Measurements from ENCODE around the gene TAAR5.
"Not testable (repeated sequence)": the region's sequence is repeated elsewhere in the genome, so short reads cannot be mapped to it uniquely, and the experiment has no call there.

The TAAR5 gene, protein sequence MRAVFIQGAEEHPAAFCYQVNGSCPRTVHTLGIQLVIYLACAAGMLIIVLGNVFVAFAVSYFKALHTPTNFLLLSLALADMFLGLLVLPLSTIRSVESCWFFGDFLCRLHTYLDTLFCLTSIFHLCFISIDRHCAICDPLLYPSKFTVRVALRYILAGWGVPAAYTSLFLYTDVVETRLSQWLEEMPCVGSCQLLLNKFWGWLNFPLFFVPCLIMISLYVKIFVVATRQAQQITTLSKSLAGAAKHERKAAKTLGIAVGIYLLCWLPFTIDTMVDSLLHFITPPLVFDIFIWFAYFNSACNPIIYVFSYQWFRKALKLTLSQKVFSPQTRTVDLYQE

DNA sequence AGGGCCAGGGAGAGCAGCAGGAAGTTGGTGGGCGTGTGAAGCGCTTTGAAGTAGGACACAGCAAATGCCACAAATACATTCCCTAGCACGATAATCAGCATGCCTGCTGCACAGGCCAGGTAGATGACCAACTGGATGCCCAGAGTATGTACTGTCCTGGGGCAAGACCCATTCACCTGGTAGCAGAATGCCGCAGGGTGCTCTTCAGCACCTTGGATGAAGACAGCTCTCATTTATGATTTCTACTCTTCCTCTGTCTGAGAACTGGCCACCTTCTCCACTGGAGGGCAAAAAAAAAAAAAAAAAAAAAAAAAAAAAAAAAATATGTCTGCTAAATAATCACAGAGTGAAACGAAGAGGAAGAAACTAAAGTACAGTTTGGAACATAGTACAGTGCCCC is at the start of gene TAAR5:
TSS of gene TAAR5 (minus strand) at position 288 of the 400 bp plus-strand sequence. CDS start at position 233, 55 bp downstream.
- Histone ChIP-seq H2AFZ (no peak within 1 kb of the TSS), H3K36me3 (ENCODE audit: control insufficient read depth, insufficient read depth, low read length) (no peaks in the 10 kb centered on the region), H3K9me3 (ENCODE audit: control insufficient read depth, low read length) (no peaks in the 10 kb centered on the region), H3K27ac (no peak within 1 kb of the TSS), H3K4me2 (ENCODE audit: low read length) (no peak within 1 kb of the TSS), H3K9ac (no peak within 1 kb of the TSS), H3K27me3 (ENCODE audit: control insufficient read depth, insufficient read depth, low read length) (no peaks in the 10 kb centered on the region), H3K79me2 (no peaks in the 10 kb centered on the region), H3K4me1 (no peaks in the 10 kb centered on the region), H3K4me3 (ENCODE audit: low read depth, low read length) (no peak within 1 kb of the TSS)
- TF ChIP-seq, protein P1, sequence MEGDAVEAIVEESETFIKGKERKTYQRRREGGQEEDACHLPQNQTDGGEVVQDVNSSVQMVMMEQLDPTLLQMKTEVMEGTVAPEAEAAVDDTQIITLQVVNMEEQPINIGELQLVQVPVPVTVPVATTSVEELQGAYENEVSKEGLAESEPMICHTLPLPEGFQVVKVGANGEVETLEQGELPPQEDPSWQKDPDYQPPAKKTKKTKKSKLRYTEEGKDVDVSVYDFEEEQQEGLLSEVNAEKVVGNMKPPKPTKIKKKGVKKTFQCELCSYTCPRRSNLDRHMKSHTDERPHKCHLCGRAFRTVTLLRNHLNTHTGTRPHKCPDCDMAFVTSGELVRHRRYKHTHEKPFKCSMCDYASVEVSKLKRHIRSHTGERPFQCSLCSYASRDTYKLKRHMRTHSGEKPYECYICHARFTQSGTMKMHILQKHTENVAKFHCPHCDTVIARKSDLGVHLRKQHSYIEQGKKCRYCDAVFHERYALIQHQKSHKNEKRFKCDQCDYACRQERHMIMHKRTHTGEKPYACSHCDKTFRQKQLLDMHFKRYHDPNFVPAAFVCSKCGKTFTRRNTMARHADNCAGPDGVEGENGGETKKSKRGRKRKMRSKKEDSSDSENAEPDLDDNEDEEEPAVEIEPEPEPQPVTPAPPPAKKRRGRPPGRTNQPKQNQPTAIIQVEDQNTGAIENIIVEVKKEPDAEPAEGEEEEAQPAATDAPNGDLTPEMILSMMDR (IDR thresholded peaks at IDR 0.05), result no peak

DNA sequence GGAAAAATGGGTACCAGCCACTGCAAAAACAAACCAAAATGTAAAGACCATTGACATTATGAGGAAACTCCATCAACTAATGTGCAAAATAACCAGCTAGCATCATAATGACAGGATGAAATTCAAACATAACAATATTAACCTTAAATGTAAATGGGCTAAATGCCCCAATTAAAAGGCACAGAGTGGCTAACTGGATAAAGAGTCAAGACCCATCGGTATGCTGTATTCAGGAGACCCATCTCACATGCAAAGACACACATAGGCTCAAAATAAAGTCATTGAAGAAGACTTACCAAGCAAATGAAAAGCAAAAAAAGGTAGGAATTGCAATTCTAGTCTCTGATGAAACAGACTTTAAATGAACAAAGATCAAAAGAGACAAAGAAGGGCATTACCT is 47.6 kb upstream of the TAAR5 start:
- not testable (repeated sequence) for H3K79me2 ChIP-seq; H3K4me1 ChIP-seq; H3K9ac ChIP-seq; H2AFZ ChIP-seq; H3K27ac ChIP-seq; H3K27me3 ChIP-seq (ENCODE audit: control insufficient read depth, insufficient read depth, low read length); H3K36me3 ChIP-seq (ENCODE audit: control insufficient read depth, insufficient read depth, low read length); H3K4me3 ChIP-seq (ENCODE audit: low read depth, low read length); H3K4me2 ChIP-seq (ENCODE audit: low read length); H3K9me3 ChIP-seq (ENCODE audit: control insufficient read depth, low read length)

DNA sequence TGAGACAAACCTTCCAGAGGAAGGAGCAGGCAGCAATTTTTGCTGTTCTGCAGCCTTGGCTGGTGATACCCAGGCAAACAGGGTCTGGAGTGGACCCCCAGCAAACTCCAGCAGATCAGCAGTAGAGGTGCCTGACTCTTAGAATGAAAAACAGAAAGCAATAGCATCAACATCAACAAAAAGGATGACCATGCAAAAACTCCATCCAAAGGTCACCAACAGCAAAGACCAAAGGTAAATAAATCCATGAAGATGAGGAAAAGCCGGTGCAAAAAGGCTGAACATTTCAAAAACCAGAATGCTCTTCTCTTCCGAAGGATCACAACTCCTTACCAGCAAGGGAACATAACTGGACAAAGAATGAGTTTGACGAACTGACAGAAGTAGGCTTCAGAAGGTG is 46.4 kb upstream of the TAAR5 start:
- H3K79me2 ChIP-seq; H3K27me3 ChIP-seq (ENCODE audit: control insufficient read depth, insufficient read depth, low read length): not testable (repeated sequence)

DNA sequence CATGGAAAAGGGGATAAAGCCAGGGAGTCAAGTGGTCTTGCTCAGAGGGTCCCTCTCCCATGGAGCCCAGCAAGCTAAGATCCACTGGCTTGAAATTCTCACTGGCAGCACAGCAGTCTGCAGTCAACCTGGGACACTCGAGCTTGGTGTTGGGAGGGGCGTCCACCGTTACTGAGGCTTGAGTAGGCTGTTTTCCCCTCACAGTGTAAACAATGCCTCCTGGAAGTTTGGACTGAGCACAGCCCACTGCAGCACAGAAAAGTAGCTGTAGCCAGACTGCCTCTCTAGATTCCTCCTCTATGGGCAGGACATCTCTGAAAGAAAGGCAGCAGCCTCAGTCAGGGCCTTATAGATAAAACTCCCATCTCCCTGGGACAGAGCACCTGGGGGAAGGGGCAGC is 45.7 kb upstream of the TAAR5 start:
- H3K27ac ChIP-seq; H3K4me2 ChIP-seq (ENCODE audit: low read length); H3K79me2 ChIP-seq; H3K4me3 ChIP-seq (ENCODE audit: low read depth, low read length); H3K36me3 ChIP-seq (ENCODE audit: control insufficient read depth, insufficient read depth, low read length); H3K9me3 ChIP-seq (ENCODE audit: control insufficient read depth, low read length); H3K27me3 ChIP-seq (ENCODE audit: control insufficient read depth, insufficient read depth, low read length); H2AFZ ChIP-seq; H3K4me1 ChIP-seq; H3K9ac ChIP-seq: not testable (repeated sequence)

More for the DNA sequence above, 46.4 kb upstream of the TAAR5 start:
- not testable (repeated sequence) for H3K4me1 ChIP-seq; H3K4me2 ChIP-seq (ENCODE audit: low read length); H3K4me3 ChIP-seq (ENCODE audit: low read depth, low read length); H3K9ac ChIP-seq; H3K9me3 ChIP-seq (ENCODE audit: control insufficient read depth, low read length); H2AFZ ChIP-seq; H3K27ac ChIP-seq; H3K36me3 ChIP-seq (ENCODE audit: control insufficient read depth, insufficient read depth, low read length)

DNA sequence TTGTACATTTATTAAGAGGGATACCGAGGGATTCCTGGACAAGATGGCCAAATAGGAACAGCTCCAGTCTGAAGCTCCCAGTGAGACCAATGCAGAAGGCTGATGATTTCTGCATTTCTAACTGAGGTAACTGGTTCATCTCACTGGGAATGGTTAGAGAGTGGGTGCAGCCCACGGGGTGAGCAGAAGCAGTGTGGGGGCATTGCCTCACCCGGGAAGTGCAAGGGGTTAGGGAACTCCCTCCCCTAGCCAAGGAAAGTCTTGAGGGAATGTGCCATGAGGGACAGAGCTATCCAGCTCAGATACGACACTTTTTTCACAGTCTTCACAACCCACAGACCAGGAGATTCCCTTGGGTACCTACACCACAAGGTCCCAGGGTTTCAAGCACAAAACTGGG is 45.3 kb upstream of the TAAR5 start:
- no peaks in the 10 kb centered on the region for H3K36me3 ChIP-seq (ENCODE audit: control insufficient read depth, insufficient read depth, low read length)
- H3K9ac ChIP-seq, result no peak overlapping the region
- TF ChIP-seq, protein P1 (IDR thresholded peaks at IDR 0.05), result no peak
- no peak overlapping the region for H3K27ac ChIP-seq
- H3K9me3 ChIP-seq (ENCODE audit: control insufficient read depth, low read length), result no peaks in the 10 kb centered on the region
- no peak overlapping the region for H2AFZ ChIP-seq
- H3K4me3 ChIP-seq (ENCODE audit: low read depth, low read length), result no peak overlapping the region
- no peak overlapping the region for H3K4me2 ChIP-seq (ENCODE audit: low read length)
- no peaks in the 10 kb centered on the region for H3K27me3 ChIP-seq (ENCODE audit: control insufficient read depth, insufficient read depth, low read length)
- H3K4me1 ChIP-seq, result no peaks in the 10 kb centered on the region
- H3K79me2 ChIP-seq, result no peaks in the 10 kb centered on the region

DNA sequence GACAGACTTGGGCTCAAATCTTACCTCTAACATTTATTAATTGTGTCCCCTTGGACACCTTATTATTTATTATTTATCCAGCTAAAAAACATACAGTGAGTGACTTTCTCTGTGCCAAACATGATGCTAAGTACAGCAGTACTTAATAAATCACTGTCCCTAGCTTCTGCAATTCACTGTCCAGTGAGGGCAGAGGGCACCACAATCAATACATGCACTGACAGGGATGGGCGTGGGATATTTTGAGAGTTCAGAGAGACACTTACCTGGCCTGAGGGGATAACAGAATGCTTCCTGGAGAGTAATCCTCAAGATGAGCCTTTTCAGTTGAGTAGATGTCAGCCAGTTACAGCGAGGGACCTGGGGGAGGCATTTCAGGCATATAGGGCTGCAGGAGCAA is 43.8 kb upstream of the TAAR5 start:
- Histone ChIP-seq H3K79me2 (no peaks in the 10 kb centered on the region), H3K27ac (no peak overlapping the region), H3K4me2 (ENCODE audit: low read length) (no peak overlapping the region), H3K4me3 (ENCODE audit: low read depth, low read length) (no peak overlapping the region), H3K9me3 (ENCODE audit: control insufficient read depth, low read length) (no peaks in the 10 kb centered on the region), H3K9ac (no peak overlapping the region), H3K27me3 (ENCODE audit: control insufficient read depth, insufficient read depth, low read length) (no peaks in the 10 kb centered on the region), H2AFZ (no peak overlapping the region), H3K4me1 (no peaks in the 10 kb centered on the region), H3K36me3 (ENCODE audit: control insufficient read depth, insufficient read depth, low read length) (no peaks in the 10 kb centered on the region)
- TF ChIP-seq, protein P1 (IDR thresholded peaks at IDR 0.05), result no peak

All from parathyroid adenoma (tissue), 2 donors.